Chondrocyte (in vitro differentiated cells): ENCODE results near the gene ARL17B. TPM values are rescaled to one million over a fixed set of nuclear protein-coding genes. Genes with fewer than 3 reads are reported as not detected.
"Not testable (repeated sequence)": the region's sequence is repeated elsewhere in the genome, so short reads cannot be mapped to it uniquely, and the experiment has no call there.

Source experiments
- DNase-seq: peaks from one replicate; pipeline ENCODE4 v3.0.0; 2021; ENCODE audit warnings: mixed read lengths, low spot score
- H3K27ac Mint-ChIP-seq: one replicate; pipeline ENCODE4 v1.8.0; 2021; ENCODE audit warnings: mild to moderate bottlenecking, moderate library complexity, mixed read lengths; ENCODE audit not compliant: unreplicated experiment
- H3K27me3 Mint-ChIP-seq: 2 replicates; pipeline ENCODE4 v1.8.0; 2021; ENCODE audit warnings: low read depth, mixed read lengths
- H3K36me3 Mint-ChIP-seq: 2 replicates; pipeline ENCODE4 v1.8.0; 2021; ENCODE audit warnings: low read depth, mixed read lengths
- H3K4me1 Mint-ChIP-seq: 2 replicates; pipeline ENCODE4 v1.8.0; 2021; ENCODE audit warnings: low read depth, mild to moderate bottlenecking, mixed read lengths
- H3K4me3 Mint-ChIP-seq: one replicate; pipeline ENCODE4 v1.8.0; 2021; ENCODE audit warnings: mild to moderate bottlenecking, moderate library complexity, mixed read lengths; ENCODE audit not compliant: unreplicated experiment
- H3K9me3 Mint-ChIP-seq: 2 replicates; pipeline ENCODE4 v1.8.0; 2021; ENCODE audit warnings: low read depth, mixed read lengths
- total RNA-seq: library from RNA; stranded (reverse); gene quantifications from 3 replicates; pipeline ENCODE4 v1.2.1, GENCODE V29; 2021

ARL17B gene
- total RNA-seq, 1 donor from 2014 or later: 8.5 TPM

DNA sequence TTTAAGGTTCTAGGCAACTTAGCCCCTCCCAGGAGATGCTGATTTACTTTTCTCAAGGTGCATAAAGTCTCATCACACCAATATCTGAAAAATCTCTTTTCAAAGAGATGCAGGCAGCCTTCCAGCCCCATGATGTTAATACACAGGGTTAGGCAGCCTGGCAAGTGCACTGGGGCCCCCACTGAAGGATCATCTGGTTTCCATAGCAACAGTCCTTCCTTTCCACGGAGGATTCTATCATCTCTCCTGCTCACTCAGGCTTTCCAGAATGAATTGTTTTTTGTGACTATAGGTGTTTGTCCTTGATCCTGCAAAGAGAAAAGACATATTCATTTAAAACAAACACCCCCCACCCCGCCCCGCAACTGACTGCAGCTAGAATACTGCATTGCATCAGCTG is 6.0 kb upstream of the ARL17B start:
- H3K4me3 Mint-ChIP-seq, H3K27me3 Mint-ChIP-seq, H3K36me3 Mint-ChIP-seq: not testable (repeated sequence)

DNA sequence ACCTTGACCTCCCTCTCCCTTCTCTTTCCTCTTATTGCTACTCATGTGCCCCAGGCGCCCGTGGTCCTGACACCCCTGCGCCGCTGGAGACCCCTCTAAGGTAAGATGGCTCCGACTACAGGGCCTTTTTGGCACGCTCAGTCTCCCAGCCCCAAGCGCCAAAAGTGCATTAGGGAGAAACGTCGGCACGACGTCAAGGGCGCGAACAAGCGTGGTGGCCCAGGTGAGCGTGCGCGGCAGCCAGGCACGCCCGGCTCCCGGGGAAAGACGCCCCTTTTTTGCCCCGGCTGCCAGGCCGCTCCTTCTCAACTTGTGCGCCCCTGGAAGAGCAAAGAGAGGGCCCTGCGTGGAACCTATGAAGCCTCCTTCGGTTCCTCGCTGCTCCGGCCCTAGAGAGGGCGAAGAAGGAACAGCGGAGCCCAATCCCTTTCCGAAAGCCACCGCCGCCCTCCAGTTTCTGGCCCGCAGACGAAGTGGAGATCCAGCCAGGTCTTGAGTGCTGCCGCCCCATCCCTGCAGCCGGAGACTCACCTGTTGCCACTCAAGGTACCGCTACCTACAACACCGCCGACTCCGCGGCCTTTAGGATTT is 326 bp downstream of the ARL17B start:
- H3K4me3 Mint-ChIP-seq, H3K9me3 Mint-ChIP-seq, H3K36me3 Mint-ChIP-seq, H3K4me1 Mint-ChIP-seq, H3K27me3 Mint-ChIP-seq, H3K27ac Mint-ChIP-seq, DNase-seq: not testable (repeated sequence)

More for the DNA sequence above, 6.0 kb upstream of the ARL17B start:
- not testable (repeated sequence) for H3K9me3 Mint-ChIP-seq, H3K27ac Mint-ChIP-seq, DNase-seq, H3K4me1 Mint-ChIP-seq

DNA sequence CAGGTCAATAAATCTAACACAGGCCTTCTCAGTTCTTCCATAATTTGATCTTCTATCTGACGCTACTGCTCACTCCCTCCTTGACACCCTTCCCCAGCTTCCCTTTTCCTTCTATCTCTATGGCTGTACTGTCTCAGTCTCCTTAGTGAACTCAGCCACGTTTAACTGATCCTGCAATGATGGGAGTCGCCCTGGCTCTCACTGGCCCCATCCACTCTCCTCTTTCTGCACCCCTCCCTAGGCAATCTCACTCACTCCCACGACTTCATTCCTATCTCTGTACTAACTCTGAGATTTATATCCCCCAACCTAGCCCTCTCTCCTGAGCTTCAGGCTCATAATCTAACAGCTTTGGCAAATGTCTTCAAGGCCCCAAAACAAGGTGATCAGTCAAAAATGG is 7.7 kb downstream of the ARL17B start:
- not testable (repeated sequence) for H3K27ac Mint-ChIP-seq, H3K9me3 Mint-ChIP-seq, H3K4me3 Mint-ChIP-seq, H3K27me3 Mint-ChIP-seq, H3K4me1 Mint-ChIP-seq, H3K36me3 Mint-ChIP-seq, DNase-seq

DNA sequence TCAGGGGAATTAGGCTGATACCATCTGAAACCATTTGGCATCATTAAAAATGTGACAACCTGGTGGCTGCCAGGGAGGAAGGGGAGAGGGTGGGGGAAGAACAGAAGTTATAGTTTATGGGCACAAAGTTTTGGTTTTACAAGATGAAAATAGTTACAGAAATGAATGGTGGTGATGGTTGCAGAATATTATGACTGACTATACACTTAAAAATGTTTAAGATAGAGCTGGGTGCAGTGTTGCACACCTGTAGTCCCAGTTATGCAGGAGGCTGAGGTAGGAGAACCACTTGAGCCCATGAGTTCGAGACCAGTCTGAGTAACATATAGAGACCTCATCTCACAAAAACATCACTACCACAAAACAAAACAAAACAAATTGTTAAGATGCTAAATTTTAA is 12.5 kb downstream of the ARL17B start:
- not testable (repeated sequence) for H3K27ac Mint-ChIP-seq, H3K4me1 Mint-ChIP-seq, DNase-seq, H3K9me3 Mint-ChIP-seq, H3K27me3 Mint-ChIP-seq, H3K4me3 Mint-ChIP-seq, H3K36me3 Mint-ChIP-seq

DNA sequence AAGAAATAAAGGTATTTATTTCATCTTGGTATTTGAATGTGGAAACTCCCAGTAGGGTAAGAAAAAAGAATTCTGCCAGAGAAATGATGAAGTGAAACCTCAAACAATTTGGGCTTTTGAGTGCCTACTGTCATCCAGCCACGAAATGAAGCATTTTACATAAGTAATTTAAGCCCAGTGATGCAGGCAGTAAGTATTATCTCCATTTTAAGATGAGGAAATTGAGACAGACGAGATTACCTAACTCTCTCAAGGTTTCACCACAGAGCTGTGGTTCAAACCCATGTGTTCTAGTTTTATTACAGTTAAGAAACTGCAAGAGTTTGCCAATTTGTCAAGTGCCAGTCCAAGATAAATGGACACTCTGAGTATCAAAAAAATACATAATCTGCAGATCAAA is 13.2 kb downstream of the ARL17B start:
- not testable (repeated sequence) for DNase-seq, H3K27me3 Mint-ChIP-seq, H3K9me3 Mint-ChIP-seq, H3K4me1 Mint-ChIP-seq, H3K4me3 Mint-ChIP-seq, H3K36me3 Mint-ChIP-seq, H3K27ac Mint-ChIP-seq

- H3K27ac Mint-ChIP-seq, H3K36me3 Mint-ChIP-seq, DNase-seq, H3K9me3 Mint-ChIP-seq, H3K4me3 Mint-ChIP-seq, H3K4me1 Mint-ChIP-seq, H3K27me3 Mint-ChIP-seq: not testable (repeated sequence)
Observed at GRCh38 chr17:46342131-46342530, 19.4 kb downstream of the ARL17B start.

DNA sequence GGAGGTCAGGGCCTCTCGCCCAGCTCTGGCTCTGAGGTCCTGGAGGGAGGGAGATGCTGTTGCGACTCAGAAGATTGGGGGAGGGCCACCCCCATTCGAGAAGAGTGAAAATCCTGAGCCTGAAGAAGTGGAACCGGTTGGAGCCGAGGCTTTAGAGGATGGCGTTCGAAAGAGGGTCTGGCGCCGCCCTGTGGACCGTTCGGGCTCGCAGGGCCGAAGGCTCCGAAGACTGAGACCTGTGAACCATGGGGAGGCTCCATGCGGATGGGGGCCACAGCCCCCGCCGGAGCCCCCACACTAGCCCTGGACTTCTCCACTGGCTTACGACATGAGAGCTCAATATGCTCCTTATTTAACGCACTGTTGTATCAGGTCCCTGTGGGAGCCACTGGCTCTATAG is 20.3 kb downstream of the ARL17B start:
- not testable (repeated sequence) for H3K9me3 Mint-ChIP-seq, H3K27me3 Mint-ChIP-seq, H3K36me3 Mint-ChIP-seq, DNase-seq, H3K4me1 Mint-ChIP-seq, H3K4me3 Mint-ChIP-seq, H3K27ac Mint-ChIP-seq

GRCh38 chr17:46294831-46295230 is 66.7 kb downstream of the ARL17B start, which contains the start of gene LRRC37A:
TSS of gene LRRC37A (plus strand) at chr17:46295131. CDS start at chr17:46295134, 3 bp downstream.
- not testable (repeated sequence) for H3K4me1 Mint-ChIP-seq, DNase-seq, H3K27me3 Mint-ChIP-seq, H3K27ac Mint-ChIP-seq, H3K4me3 Mint-ChIP-seq, H3K36me3 Mint-ChIP-seq, H3K9me3 Mint-ChIP-seq

GRCh38 chr17:46291618-46292017 is 69.9 kb downstream of the ARL17B start:
- not testable (repeated sequence) for H3K27ac Mint-ChIP-seq, H3K4me1 Mint-ChIP-seq, H3K9me3 Mint-ChIP-seq, H3K36me3 Mint-ChIP-seq, H3K27me3 Mint-ChIP-seq, H3K4me3 Mint-ChIP-seq
- peak; percentile 28 for DNase-seq

DNA sequence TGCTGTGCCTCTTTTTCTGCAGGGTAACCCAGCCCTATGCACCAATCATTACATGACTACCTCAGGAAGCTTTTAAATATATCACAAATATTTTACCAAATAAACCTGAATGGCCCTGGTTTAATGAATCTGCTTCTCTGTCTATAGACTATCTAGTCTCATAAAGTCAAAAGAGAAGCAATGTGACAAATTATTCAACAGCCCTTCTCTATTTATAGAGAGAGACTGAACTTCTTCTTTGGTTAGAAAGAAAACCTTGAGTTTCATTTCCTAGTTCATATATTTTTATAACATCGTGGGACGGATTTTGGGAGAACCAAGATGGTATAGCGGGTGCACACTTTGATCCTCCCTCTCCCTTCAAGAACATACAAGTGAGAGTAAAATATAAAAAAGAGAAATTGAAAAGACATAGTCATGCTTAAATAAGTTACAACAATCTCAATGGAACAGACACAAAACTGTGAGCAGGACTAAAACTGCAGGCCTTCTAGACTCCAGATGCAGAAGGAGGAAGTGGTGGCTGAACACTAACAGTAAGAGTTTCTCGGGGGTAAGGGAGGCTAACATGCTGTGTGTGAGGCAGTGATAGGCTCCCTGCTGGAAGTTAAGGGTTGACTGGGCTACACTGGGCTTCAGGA is 70.5 kb downstream of the ARL17B start:
- not testable (repeated sequence) for DNase-seq, H3K27ac Mint-ChIP-seq, H3K9me3 Mint-ChIP-seq

GRCh38 chr17:46287587-46287986 is 74.0 kb downstream of the ARL17B start:
- H3K4me1 Mint-ChIP-seq, H3K27ac Mint-ChIP-seq, DNase-seq, H3K27me3 Mint-ChIP-seq, H3K36me3 Mint-ChIP-seq, H3K9me3 Mint-ChIP-seq, H3K4me3 Mint-ChIP-seq: not testable (repeated sequence)

More for the DNA sequence above, 70.5 kb downstream of the ARL17B start:
- H3K36me3 Mint-ChIP-seq, H3K4me1 Mint-ChIP-seq, H3K4me3 Mint-ChIP-seq, H3K27me3 Mint-ChIP-seq: not testable (repeated sequence)
